ENCODE data around the gene KIAA1217.

Gene KIAA1217

DNA sequence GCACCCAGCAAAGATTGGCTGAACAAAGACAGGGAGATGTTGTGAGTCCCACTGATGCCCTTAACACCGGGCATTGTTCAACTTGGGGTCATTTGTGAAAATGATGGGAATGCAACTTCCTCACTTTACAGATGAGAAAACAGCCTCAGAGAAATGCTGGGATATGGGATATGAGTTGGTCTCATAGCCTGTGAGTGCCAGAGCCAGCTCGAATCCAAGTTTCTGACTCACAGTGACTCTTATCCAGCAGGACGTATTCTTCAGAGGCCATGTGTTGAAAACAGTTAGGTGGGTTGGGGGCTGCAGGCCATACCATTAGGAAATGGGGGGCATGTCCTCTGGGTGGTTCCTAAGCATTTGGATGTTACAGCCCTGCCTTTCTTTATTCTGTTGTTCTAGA lies 45.2 kb downstream of the KIAA1217 start:
- no peak overlapping the region for H3K4me3 ChIP-seq (ENCODE audit: low read depth, low read length, poor library complexity, severe bottlenecking)
- H4K20me1 ChIP-seq (ENCODE audit: insufficient read depth, low read length) = no peaks in the 10 kb centered on the region
- H3K9me2 ChIP-seq (ENCODE audit: low read depth, low read length) = no peaks in the 10 kb centered on the region
- no peak overlapping the region for H3K27ac ChIP-seq (ENCODE audit: low read depth, low read length, poor library complexity, severe bottlenecking)
- H3K36me3 ChIP-seq (ENCODE audit: insufficient read depth, low read length) = no peaks in the 10 kb centered on the region
- H3F3A ChIP-seq (ENCODE audit: insufficient read depth, low read length) = no peaks in the 10 kb centered on the region
- no peak overlapping the region for H3K4me2 ChIP-seq (ENCODE audit: low read length)
- H3K4me1 ChIP-seq (ENCODE audit: insufficient read depth, low read length, severe bottlenecking) = no peaks in the 10 kb centered on the region
- H3K9ac ChIP-seq (ENCODE audit: low read length) = no peak overlapping the region
- H3K27me3 ChIP-seq (ENCODE audit: insufficient read depth, low read length) = no peaks in the 10 kb centered on the region
- H3K79me2 ChIP-seq (ENCODE audit: insufficient read depth, low read length) = no peaks in the 10 kb centered on the region
- no peak overlapping the region for H2AFZ ChIP-seq (ENCODE audit: low read length)
- no peaks in the 10 kb centered on the region for H3K9me3 ChIP-seq (ENCODE audit: low read length)
- TF ChIP-seq EZH2 (IDR thresholded peaks at IDR 0.05; ENCODE audit: borderline replicate concordance, low read length) (no peak), CTCF (IDR thresholded peaks at IDR 0.05; ENCODE audit: low read length) (no peak)

GRCh38 chr10:24255115-24255880 lies 46.4 kb downstream of the KIAA1217 start:
- H3K9me2 ChIP-seq (ENCODE audit: low read depth, low read length) = no peaks in the 10 kb centered on the region
- no peak overlapping the region for H2AFZ ChIP-seq (ENCODE audit: low read length)
- no peaks in the 10 kb centered on the region for H3K9me3 ChIP-seq (ENCODE audit: low read length)
- H3K27ac ChIP-seq (ENCODE audit: low read depth, low read length, poor library complexity, severe bottlenecking) = no peak overlapping the region
- no peaks in the 10 kb centered on the region for H4K20me1 ChIP-seq (ENCODE audit: insufficient read depth, low read length)
- no peaks in the 10 kb centered on the region for H3K27me3 ChIP-seq (ENCODE audit: insufficient read depth, low read length)
- H3F3A ChIP-seq (ENCODE audit: insufficient read depth, low read length) = no peaks in the 10 kb centered on the region
- TF ChIP-seq CTCF (IDR thresholded peaks at IDR 0.05; ENCODE audit: low read length) (no peak), EZH2 (IDR thresholded peaks at IDR 0.05; ENCODE audit: borderline replicate concordance, low read length) (no peak)
- no peaks in the 10 kb centered on the region for H3K4me1 ChIP-seq (ENCODE audit: insufficient read depth, low read length, severe bottlenecking)
- H3K9ac ChIP-seq (ENCODE audit: low read length) = no peak overlapping the region
- no peaks in the 10 kb centered on the region for H3K36me3 ChIP-seq (ENCODE audit: insufficient read depth, low read length)
- no peaks in the 10 kb centered on the region for H3K79me2 ChIP-seq (ENCODE audit: insufficient read depth, low read length)
- no peak overlapping the region for H3K4me3 ChIP-seq (ENCODE audit: low read depth, low read length, poor library complexity, severe bottlenecking)
- no peak overlapping the region for H3K4me2 ChIP-seq (ENCODE audit: low read length)

DNA sequence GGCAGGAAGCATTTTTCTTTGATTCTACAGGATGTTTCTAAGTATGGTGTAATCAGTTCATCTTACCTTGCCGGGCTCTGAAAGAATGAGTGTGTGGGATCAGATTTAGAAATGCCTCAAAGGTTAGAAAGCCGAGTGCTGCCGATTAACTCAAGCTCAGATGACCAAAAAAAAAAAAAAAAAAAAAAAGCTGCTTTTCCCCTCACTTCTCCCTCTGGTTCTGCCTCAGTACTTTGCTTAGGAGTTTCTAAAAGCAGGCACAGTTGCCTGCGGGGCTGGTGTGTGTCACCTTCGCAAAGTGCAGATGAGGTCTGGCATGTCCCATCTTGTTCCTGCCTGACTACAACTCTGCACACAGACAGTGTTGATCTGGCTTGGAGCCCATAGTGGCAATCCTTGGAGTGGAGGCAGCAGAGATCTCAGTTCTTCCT lies 47.0 kb downstream of the KIAA1217 start:
- H3K27ac ChIP-seq (ENCODE audit: low read depth, low read length, poor library complexity, severe bottlenecking) = no peak overlapping the region
- no peaks in the 10 kb centered on the region for H3K4me1 ChIP-seq (ENCODE audit: insufficient read depth, low read length, severe bottlenecking)
- H3K9ac ChIP-seq (ENCODE audit: low read length) = no peak overlapping the region
- H3F3A ChIP-seq (ENCODE audit: insufficient read depth, low read length) = no peaks in the 10 kb centered on the region
- TF ChIP-seq EZH2 (IDR thresholded peaks at IDR 0.05; ENCODE audit: borderline replicate concordance, low read length) (no peak), CTCF (IDR thresholded peaks at IDR 0.05; ENCODE audit: low read length) (no peak)
- H3K9me2 ChIP-seq (ENCODE audit: low read depth, low read length) = no peaks in the 10 kb centered on the region
- no peak overlapping the region for H2AFZ ChIP-seq (ENCODE audit: low read length)
- H3K9me3 ChIP-seq (ENCODE audit: low read length) = no peaks in the 10 kb centered on the region
- no peak overlapping the region for H3K4me2 ChIP-seq (ENCODE audit: low read length)
- no peaks in the 10 kb centered on the region for H3K27me3 ChIP-seq (ENCODE audit: insufficient read depth, low read length)
- no peaks in the 10 kb centered on the region for H3K79me2 ChIP-seq (ENCODE audit: insufficient read depth, low read length)
- no peak overlapping the region for H3K4me3 ChIP-seq (ENCODE audit: low read depth, low read length, poor library complexity, severe bottlenecking)
- H4K20me1 ChIP-seq (ENCODE audit: insufficient read depth, low read length) = no peaks in the 10 kb centered on the region
- H3K36me3 ChIP-seq (ENCODE audit: insufficient read depth, low read length) = no peaks in the 10 kb centered on the region
